ENCODE measurements around the gene FAM120B.

DNA sequence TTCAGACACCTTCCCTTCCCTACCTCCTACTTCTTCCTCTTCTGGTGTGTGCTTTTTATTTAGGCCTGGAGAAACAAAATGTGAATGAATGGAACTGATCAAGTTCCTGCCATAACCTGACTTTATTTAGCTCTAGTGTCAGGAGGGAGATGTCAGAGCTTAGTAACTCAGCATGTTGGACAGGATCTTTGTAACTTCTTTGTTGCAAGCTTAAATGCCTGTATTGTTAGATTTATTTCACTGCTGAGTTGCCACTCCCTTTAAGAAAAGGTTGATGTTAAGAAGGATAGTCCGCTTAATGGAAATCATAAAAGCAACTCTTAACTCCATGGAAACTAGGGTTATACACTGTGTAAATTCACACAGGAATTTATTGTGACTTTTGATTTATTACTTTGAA lies 2.2 kb downstream of the FAM120B start:
- TF ChIP-seq TAF1 (IDR thresholded peaks at IDR 0.05; ENCODE audit: low read depth, low read length), result no peak
- no peak for TF ChIP-seq POLR2A (IDR thresholded peaks at IDR 0.05; ENCODE audit: low read depth, low read length)
